CD8-positive, alpha-beta memory T cell (primary cell): ENCODE data around the gene MPND. TPM values are rescaled to one million over a fixed set of nuclear protein-coding genes. Genes with fewer than 3 reads are reported as not detected.

ENCODE experiments used
- CTCF ChIA-PET: fragments of 350-600 bp; sonication (Branson Sonifier 250); formaldehyde crosslinking; loops from one replicate; lab custom pipeline; 2021; ENCODE audit warnings: antibody characterized with exemption; lab: Charles Lee
- POLR2A ChIA-PET: fragments of 350-600 bp; sonication (Branson Sonifier 250); formaldehyde crosslinking; loops from one replicate; lab custom pipeline; 2021; ENCODE audit warnings: antibody characterized with exemption; lab: Charles Lee
- DNase-seq, 5 donors: peaks; one replicate each; pipeline versions ENCODE4 v3.0.0 to v3.0.0-alpha.2; 2020 to 2022; ENCODE audit warnings: mixed read lengths in 1 of 5
- H3K27ac ChIP-seq: one replicate; pipeline ENCODE4 v1.7.0; 2013; ENCODE audit warnings: low read depth, mild to moderate bottlenecking, low read length, moderate library complexity
- H3K27me3 ChIP-seq: 2 replicates; pipeline ENCODE4 v1.7.0; 2013; ENCODE audit warnings: low read length, mild to moderate bottlenecking; ENCODE audit not compliant: insufficient read depth, poor library complexity, severe bottlenecking
- H3K36me3 ChIP-seq: 2 replicates; pipeline ENCODE4 v1.7.0; 2013; ENCODE audit warnings: mild to moderate bottlenecking, low read length, moderate library complexity; ENCODE audit not compliant: insufficient read depth
- H3K4me1 ChIP-seq: 2 replicates; pipeline ENCODE4 v1.7.0; 2013; ENCODE audit warnings: mild to moderate bottlenecking, low read length, moderate library complexity; ENCODE audit not compliant: insufficient read depth
- H3K4me3 ChIP-seq: 2 replicates; pipeline ENCODE4 v1.7.0; 2013; ENCODE audit warnings: mild to moderate bottlenecking, low read length
- H3K9me3 ChIP-seq: 2 replicates; pipeline ENCODE4 v1.7.0; 2013; ENCODE audit warnings: mild to moderate bottlenecking, low read length
- H3K27ac Mint-ChIP-seq, 8 donors: one replicate each; pipeline ENCODE4 v1.8.0; 2020 to 2021; ENCODE audit warnings: mixed read lengths in 8 of 8, mild to moderate bottlenecking in 6 of 8, inconsistent platforms in 3 of 8, moderate library complexity in 3 of 8
- H3K27me3 Mint-ChIP-seq, 2 donors: one replicate each; pipeline ENCODE4 v1.8.0; 2020 to 2021; ENCODE audit warnings: mixed read lengths in 2 of 2, mild to moderate bottlenecking in 1 of 2, moderate library complexity in 1 of 2
- H3K36me3 Mint-ChIP-seq, 3 donors: one replicate each; pipeline ENCODE4 v1.8.0; 2020 to 2021; ENCODE audit warnings: mixed read lengths in 3 of 3, inconsistent platforms in 1 of 3, mild to moderate bottlenecking in 1 of 3
- H3K4me1 Mint-ChIP-seq, 3 donors: one replicate each; pipeline ENCODE4 v1.8.0; 2020 to 2021; ENCODE audit warnings: mixed read lengths in 3 of 3, inconsistent platforms in 1 of 3, mild to moderate bottlenecking in 1 of 3
- H3K4me3 Mint-ChIP-seq, 7 donors: one replicate each; pipeline ENCODE4 v1.8.0; 2020 to 2021; ENCODE audit warnings: mixed read lengths in 7 of 7, mild to moderate bottlenecking in 6 of 7, moderate library complexity in 4 of 7, inconsistent platforms in 2 of 7
- H3K9me3 Mint-ChIP-seq, 5 donors: one replicate each; pipeline ENCODE4 v1.8.0; 2020 to 2022; ENCODE audit warnings: mixed read lengths in 5 of 5, mild to moderate bottlenecking in 3 of 5, moderate library complexity in 2 of 5, inconsistent platforms in 1 of 5
- polyA plus RNA-seq: library from polyadenylated mRNA; unstranded; fragments of 300-500 nt; fragmentation: Illumina TruSeq; gene quantifications from one replicate; pipeline ENCODE4 v1.2.3, GENCODE V29; 2021
- total RNA-seq, 2 experiments: library from RNA; stranded (reverse); gene quantifications; one replicate each; pipeline ENCODE4 v1.2.3, GENCODE V29; 2021

The MPND gene
- total and polyA plus RNA-seq, 3 experiments from 2014 or later, result 8.4 to 18.3 (median 17.0) TPM

DNA sequence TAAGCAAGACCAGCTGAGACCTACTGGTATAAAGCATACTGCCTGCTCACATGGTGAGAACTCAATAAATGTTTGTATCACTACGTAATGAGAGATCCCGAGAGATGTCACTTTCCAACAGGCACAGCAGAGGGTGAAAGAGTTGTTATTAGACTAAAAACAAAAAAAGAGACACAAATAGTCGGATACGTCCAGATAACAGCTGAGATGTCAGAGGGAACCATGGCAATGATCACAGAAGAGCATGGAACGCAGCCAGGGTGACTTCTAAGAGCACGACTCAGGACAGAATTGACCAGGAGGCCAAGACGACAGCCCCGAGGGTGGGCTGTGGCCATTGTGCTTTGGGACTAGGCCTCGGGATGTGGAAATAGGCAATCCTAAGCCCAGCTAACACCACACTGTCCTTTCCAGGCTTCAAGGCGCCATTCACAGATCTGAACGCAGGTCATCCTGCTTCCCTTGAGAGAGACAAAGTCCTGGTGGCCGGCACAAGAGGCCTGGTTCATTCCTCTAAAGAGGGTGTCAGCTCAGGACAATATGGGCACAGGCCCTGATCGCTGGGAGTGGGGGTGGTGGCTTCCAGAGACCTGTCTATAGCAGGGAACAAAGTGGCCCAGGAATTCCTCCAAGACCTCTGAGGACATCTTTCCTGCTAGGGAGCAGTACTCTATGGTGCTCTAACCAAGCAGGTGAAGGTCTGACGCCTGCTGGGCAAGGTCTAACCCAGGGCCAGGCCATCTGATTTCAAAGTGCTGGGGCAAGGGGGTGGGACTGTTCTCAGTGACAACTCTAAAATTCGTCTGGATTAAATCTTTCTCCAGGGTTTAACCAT is 53.8 kb downstream of the MPND start:
- Mint-ChIP-seq H3K9me3 (no peaks in the 10 kb centered on the region), H3K27me3 (no peaks in the 10 kb centered on the region), H3K4me1 (peaks cover 52 to 79% (median 71%) of the 10 kb centered on the region in 3 donors), H3K4me3 (peak overlapping the region in 1 of 7 donors; percentile 77), H3K27ac (peak overlapping the region in 6 of 8 donors; percentile 2 to 75 (median 47)), H3K36me3 (peaks cover 0 to 40% (median 3%) of the 10 kb centered on the region in 3 donors)
- H3K4me1 ChIP-seq, result peaks cover 63% of the 10 kb centered on the region
- H3K9me3 ChIP-seq, result no peaks in the 10 kb centered on the region
- POLR2A ChIA-PET, result no interaction called here
- H3K27ac ChIP-seq, result peak overlapping the region; percentile 6
- H3K36me3 ChIP-seq, result peaks cover 5% of the 10 kb centered on the region
- CTCF ChIA-PET, result interaction anchor here (1.2 kb wide), 1 partner anchor 27 kb away, joined by 3 read pairs; no protein-coding TSS in a partner anchor
- no peak overlapping the region for H3K4me3 ChIP-seq
- no peak for DNase-seq
- H3K27me3 ChIP-seq, result no peaks in the 10 kb centered on the region

DNA sequence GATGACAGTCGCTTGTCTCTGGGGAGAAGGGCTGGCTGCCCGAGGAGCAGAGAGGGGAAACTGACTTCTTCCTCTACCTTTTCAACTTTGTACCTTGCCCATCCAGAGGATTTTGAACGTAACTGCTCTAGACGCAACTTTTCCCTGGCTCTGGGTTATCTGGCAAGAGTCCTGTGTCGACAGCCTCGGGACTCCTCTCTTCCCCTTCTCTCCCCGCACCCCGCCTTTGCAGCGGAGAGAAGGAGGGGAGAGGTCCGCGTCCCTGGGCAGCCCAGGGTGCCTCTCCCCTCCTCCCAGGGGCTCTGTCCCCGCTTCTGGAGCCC is 56.4 kb downstream of the MPND start:
- no peaks in the 10 kb centered on the region for H3K27me3 ChIP-seq
- H3K4me1 ChIP-seq, result peaks cover 60% of the 10 kb centered on the region
- H3K27me3 Mint-ChIP-seq, result no peaks in the 10 kb centered on the region
- CTCF ChIA-PET, result interaction anchor here (0.6 to 2.9 kb wide), 13 partner anchors 8 to 133 kb away, joined by 3 to 18 read pairs (median 4); partner anchors contain the start of genes HDGFL2 and MPND
- peak overlapping the region; percentile 92 for H3K4me3 ChIP-seq
- peaks cover 5% of the 10 kb centered on the region for H3K36me3 ChIP-seq
- no peaks in the 10 kb centered on the region for H3K9me3 Mint-ChIP-seq
- peak overlapping the region; percentile 79 to 94 (median 86) for H3K4me3 Mint-ChIP-seq
- POLR2A ChIA-PET, result interaction anchor here (1.0 to 1.4 kb wide), 5 partner anchors 20 to 153 kb away, joined by 4 to 9 read pairs (median 5); partner anchors contain the start of genes HDGFL2 and YJU2
- H3K27ac ChIP-seq, result peak overlapping the region; percentile 91
- peaks cover 0 to 29% (median 3%) of the 10 kb centered on the region in 3 donors for H3K36me3 Mint-ChIP-seq
- H3K4me1 Mint-ChIP-seq, result peaks cover 55 to 83% (median 73%) of the 10 kb centered on the region in 3 donors
- H3K9me3 ChIP-seq, result no peaks in the 10 kb centered on the region
- H3K27ac Mint-ChIP-seq, result peak overlapping the region; percentile 73 to 98 (median 94)
- DNase-seq, result peak in 1 of 5 donors; percentile 18

GRCh38 chr19:4400135-4400936 is 57.0 kb downstream of the MPND start, which contains the start of gene SH3GL1:
SH3GL1 (minus strand) TSS chr19:4400547; CDS start chr19:4400368, 179 bp downstream.
- peak; percentile 89 to 94 (median 90) for DNase-seq
- peak within 1 kb of the TSS; percentile 91 for H3K27ac ChIP-seq
- Mint-ChIP-seq H3K27me3 (no peaks in the 10 kb centered on the region), H3K9me3 (no peaks in the 10 kb centered on the region), H3K4me3 (peak within 1 kb of the TSS; percentile 85 to 94 (median 88)), H3K27ac (peak within 1 kb of the TSS; percentile 95 to 100 (median 98)), H3K36me3 (peaks cover 0 to 23% (median 3%) of the 10 kb centered on the region in 3 donors), H3K4me1 (peaks cover 51 to 78% (median 70%) of the 10 kb centered on the region in 3 donors)
- CTCF ChIA-PET, result interaction anchor here (0.6 to 2.9 kb wide), 20 partner anchors 8 to 140 kb away, joined by 3 to 18 read pairs (median 4); partner anchors contain the start of genes HDGFL2 and MPND
- no peaks in the 10 kb centered on the region for H3K9me3 ChIP-seq
- H3K4me3 ChIP-seq, result peak within 1 kb of the TSS; percentile 92
- peaks cover 54% of the 10 kb centered on the region for H3K4me1 ChIP-seq
- H3K36me3 ChIP-seq, result peaks cover 5% of the 10 kb centered on the region
- no peaks in the 10 kb centered on the region for H3K27me3 ChIP-seq
- POLR2A ChIA-PET, result interaction anchor here (1.0 to 1.4 kb wide), 5 partner anchors 20 to 153 kb away, joined by 4 to 9 read pairs (median 5); partner anchors contain the start of genes HDGFL2 and YJU2

GRCh38 chr19:4401769-4402170 is 58.4 kb downstream of the MPND start:
- H3K36me3 Mint-ChIP-seq, result peaks cover 0 to 15% (median 5%) of the 10 kb centered on the region in 3 donors

DNA sequence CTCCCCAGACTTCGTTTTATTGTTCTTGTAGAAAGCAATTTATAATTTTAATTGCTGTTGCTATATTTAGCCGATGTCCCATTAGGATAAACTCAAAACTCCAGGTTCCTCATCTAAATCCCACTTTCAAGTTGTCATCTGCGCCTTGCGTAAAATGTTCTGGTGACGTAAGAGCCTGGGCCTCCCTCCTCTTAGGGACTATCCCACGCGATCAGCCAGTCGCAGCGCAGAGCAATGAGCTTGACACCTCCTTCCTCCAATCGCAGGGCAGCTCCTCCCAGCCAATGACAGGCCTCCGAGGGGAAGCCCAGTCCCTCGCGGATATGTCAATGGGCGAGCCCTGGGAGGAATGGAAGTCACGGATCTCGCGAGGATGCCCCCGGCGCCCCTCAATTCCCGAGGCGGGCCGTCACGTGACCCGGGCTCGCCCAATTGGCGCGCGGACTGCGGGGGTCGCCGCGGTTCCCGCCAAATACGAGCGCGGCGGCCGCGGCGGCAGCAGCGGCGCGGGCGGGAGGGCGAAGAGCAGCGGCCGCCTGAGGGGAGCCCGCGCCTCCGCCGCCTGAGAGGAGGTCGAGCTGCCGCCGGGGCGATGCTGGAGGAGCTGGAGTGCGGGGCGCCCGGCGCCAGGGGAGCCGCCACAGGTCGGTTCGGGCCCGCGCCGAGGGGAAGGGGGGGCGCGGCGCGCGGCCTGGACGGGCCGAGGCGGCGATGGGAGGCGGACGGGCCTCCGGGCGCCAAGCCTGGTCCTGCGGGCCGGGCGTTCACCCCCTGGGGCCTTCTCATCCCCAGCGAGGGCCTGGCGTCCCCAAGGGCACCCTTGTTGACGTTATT is 59.0 kb downstream of the MPND start, which contains the start of gene CHAF1A:
Gene CHAF1A, plus strand, starts transcription at position 470 of the 834 bp plus-strand sequence. Its CDS starts 123 bp downstream, at position 593.
- peak; percentile 98 to 100 (median 99) for DNase-seq
- H3K36me3 Mint-ChIP-seq, result peaks cover 0 to 12% (median 2%) of the 10 kb centered on the region in 3 donors
- H3K4me1 ChIP-seq, result peaks cover 45% of the 10 kb centered on the region
- peak within 1 kb of the TSS; percentile 95 to 100 (median 98) for H3K27ac Mint-ChIP-seq
- peak within 1 kb of the TSS; percentile 86 to 92 (median 87) for H3K4me3 Mint-ChIP-seq
- no peaks in the 10 kb centered on the region for H3K27me3 Mint-ChIP-seq
- no peaks in the 10 kb centered on the region for H3K36me3 ChIP-seq
- peak within 1 kb of the TSS; percentile 89 for H3K27ac ChIP-seq
- ChIA-PET POLR2A (interaction anchor here (0.7 to 1.4 kb wide), 6 partner anchors 21 to 156 kb away, joined by 3 to 11 read pairs (median 6); partner anchors contain the start of genes HDGFL2, MPND and YJU2), CTCF (interaction anchor here (0.9 to 2.9 kb wide), 5 partner anchors 12 to 135 kb away, joined by 3 to 18 read pairs (median 9); partner anchors contain the start of genes MPND and STAP2)
- H3K9me3 Mint-ChIP-seq, result no peaks in the 10 kb centered on the region
- H3K27me3 ChIP-seq, result no peaks in the 10 kb centered on the region
- H3K9me3 ChIP-seq, result no peaks in the 10 kb centered on the region
- peaks cover 44 to 62% (median 58%) of the 10 kb centered on the region in 3 donors for H3K4me1 Mint-ChIP-seq
- H3K4me3 ChIP-seq, result peak within 1 kb of the TSS; percentile 85

More at GRCh38 chr19:4401769-4402170, 58.4 kb downstream of the MPND start:
- H3K27me3 ChIP-seq, result no peaks in the 10 kb centered on the region
- H3K27me3 Mint-ChIP-seq, result no peaks in the 10 kb centered on the region
- CTCF ChIA-PET, result interaction anchor here (0.9 to 2.9 kb wide), 5 partner anchors 11 to 134 kb away, joined by 3 to 18 read pairs (median 9); partner anchors contain the start of genes MPND and STAP2
- H3K9me3 Mint-ChIP-seq, result no peaks in the 10 kb centered on the region
- H3K27ac Mint-ChIP-seq, result peak overlapping the region; percentile 95 to 100 (median 98)
- H3K4me1 Mint-ChIP-seq, result peaks cover 48 to 68% (median 63%) of the 10 kb centered on the region in 3 donors
- POLR2A ChIA-PET, result interaction anchor here (0.7 to 1.4 kb wide), 6 partner anchors 20 to 155 kb away, joined by 3 to 11 read pairs (median 6); partner anchors contain the start of genes HDGFL2, MPND and YJU2
- peaks cover 51% of the 10 kb centered on the region for H3K4me1 ChIP-seq
- peaks cover 5% of the 10 kb centered on the region for H3K36me3 ChIP-seq
- no peaks in the 10 kb centered on the region for H3K9me3 ChIP-seq
- peak overlapping the region; percentile 89 for H3K27ac ChIP-seq
- H3K4me3 ChIP-seq, result peak overlapping the region; percentile 60
- no peak for DNase-seq
- H3K4me3 Mint-ChIP-seq, result peak overlapping the region; percentile 80 to 92 (median 87)

- Histone ChIP-seq H3K36me3 (no peaks in the 10 kb centered on the region), H3K9me3 (no peaks in the 10 kb centered on the region), H3K4me1 (peaks cover 37% of the 10 kb centered on the region), H3K4me3 (peak overlapping the region; percentile 85), H3K27me3 (no peaks in the 10 kb centered on the region), H3K27ac (peak overlapping the region; percentile 89)
- no peak for DNase-seq
- peak overlapping the region; percentile 80 to 92 (median 86) for H3K4me3 Mint-ChIP-seq
- peaks cover 0 to 8% (median 2%) of the 10 kb centered on the region in 3 donors for H3K36me3 Mint-ChIP-seq
- peaks cover 41 to 55% (median 55%) of the 10 kb centered on the region in 3 donors for H3K4me1 Mint-ChIP-seq
- peak overlapping the region; percentile 42 to 94 (median 82) for H3K27ac Mint-ChIP-seq
- ChIA-PET CTCF (no interaction called here), POLR2A (interaction anchor here (1.4 kb wide), 1 partner anchor 68 kb away, joined by 11 read pairs; the partner anchor contains the start of gene HDGFL2)
- no peaks in the 10 kb centered on the region for H3K27me3 Mint-ChIP-seq
- H3K9me3 Mint-ChIP-seq, result no peaks in the 10 kb centered on the region
These were observed 59.8 kb downstream of the MPND start for GRCh38 chr19:4403005-4403761.
